Ishikawa (cell line): ENCODE measurements around the gene B4GALNT4.

Experiments used
- CEBPB ChIP-seq: IDR thresholded peaks from 2 replicates; pipeline ENCODE4 v1.6.1; 2012
- EGR1 ChIP-seq: IDR thresholded peaks from 2 replicates; pipeline ENCODE4 v1.6.1; 2012
- EP300 ChIP-seq: IDR thresholded peaks from 2 replicates; pipeline ENCODE4 v1.6.1; 2012; ENCODE audit warnings: borderline replicate concordance
- FOXM1 ChIP-seq: IDR thresholded peaks from 2 replicates; pipeline ENCODE4 v1.6.1; 2012; ENCODE audit warnings: low read depth, borderline replicate concordance
- MAX ChIP-seq: IDR thresholded peaks from 2 replicates; pipeline ENCODE4 v1.6.1; 2012
- NFIC ChIP-seq: IDR thresholded peaks from 2 replicates; pipeline ENCODE4 v1.6.1; 2012
- RAD21 ChIP-seq: IDR thresholded peaks from 2 replicates; pipeline ENCODE4 v1.6.1; 2012; ENCODE audit warnings: low read depth
- REST ChIP-seq: IDR thresholded peaks from 2 replicates; pipeline ENCODE4 v1.6.1; 2012; ENCODE audit warnings: low read depth, mild to moderate bottlenecking
- TAF1 ChIP-seq: IDR thresholded peaks from 2 replicates; pipeline ENCODE4 v1.6.1; 2012; ENCODE audit warnings: low read depth, mild to moderate bottlenecking
- TEAD4 ChIP-seq: IDR thresholded peaks from 2 replicates; pipeline ENCODE4 v1.6.1; 2012
- YY1 ChIP-seq: IDR thresholded peaks from 2 replicates; pipeline ENCODE4 v1.6.1; 2012; ENCODE audit warnings: low read depth
- ZBTB7A ChIP-seq: IDR thresholded peaks from 2 replicates; pipeline ENCODE4 v1.6.1; 2012; ENCODE audit warnings: low read depth

DNA sequence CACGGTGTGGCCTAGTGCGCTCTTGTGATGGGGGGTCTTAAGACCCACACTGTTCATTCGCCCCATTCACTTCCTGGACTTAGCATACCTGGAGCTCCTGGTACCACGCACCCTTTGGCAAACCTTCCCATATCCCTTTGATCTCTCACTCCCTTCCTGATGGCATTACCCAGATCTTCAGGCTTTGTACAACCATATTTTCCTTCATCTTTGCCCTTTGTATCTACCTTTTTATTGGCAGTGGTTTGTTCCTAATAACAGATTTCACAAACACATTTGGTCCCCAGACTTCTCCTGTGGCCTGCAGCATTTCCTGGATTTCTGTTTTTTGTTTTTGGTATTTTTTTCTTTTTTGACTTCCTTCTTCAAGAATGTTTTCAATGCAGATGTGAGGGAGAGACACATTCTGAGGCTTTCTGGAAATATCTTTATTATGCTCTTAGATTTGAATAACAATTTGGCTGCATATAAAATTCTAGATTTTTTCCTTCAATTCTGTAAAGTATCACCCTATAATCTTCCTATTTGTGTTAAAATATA, 32.6 kb upstream of the B4GALNT4 start:
- TF ChIP-seq RAD21 (no peak), MAX (no peak), FOXM1 (no peak), ZBTB7A (no peak), EP300 (no peak), REST (no peak), CEBPB (no peak), TAF1 (no peak), EGR1 (no peak), TEAD4 (no peak), YY1 (no peak), NFIC (no peak)
